ENCODE measurements around the gene SPATA31D4. TPM values are rescaled to one million over a fixed set of nuclear protein-coding genes. Genes with fewer than 3 reads are reported as not detected.

SPATA31D4 gene
- total and polyA plus RNA-seq, 8 donors = not detected

- H3K9me3 ChIP-seq = no peaks in the 10 kb centered on the region
- no peaks in the 10 kb centered on the region for H3K27me3 ChIP-seq
- intact Hi-C loops (cut with DNase I; ENCODE audit: low total_unique reads) = no loop called here
- DNase-seq = no peak
- no peaks in the 10 kb centered on the region for H3K4me1 ChIP-seq
- no peak overlapping the region for H3K4me3 ChIP-seq
- no peak for TF ChIP-seq POLR2A (IDR thresholded peaks at IDR 0.05)
- no peak for TF ChIP-seq EP300 (IDR thresholded peaks at IDR 0.05)
- no peak for TF ChIP-seq CTCF (IDR thresholded peaks at IDR 0.05)
- no peak for TF ChIP-seq POLR2AphosphoS5 (IDR thresholded peaks at IDR 0.05)
- WGBS, 5 donors = 60 to 73% (median 65%) methylated on average over 2 of the region's 2 CpGs
- no peaks in the 10 kb centered on the region for H3K36me3 ChIP-seq
- H3K27ac ChIP-seq = no peak overlapping the region
Observed at GRCh38 chr9:81979196-81979595, 51.0 kb downstream of the SPATA31D4 start.

GRCh38 chr9:81980568-81980967 lies 52.3 kb downstream of the SPATA31D4 start:
- no peaks in the 10 kb centered on the region for H3K36me3 ChIP-seq
- no peaks in the 10 kb centered on the region for H3K9me3 ChIP-seq
- no peaks in the 10 kb centered on the region for H3K27me3 ChIP-seq
- no peak for DNase-seq
- intact Hi-C loops (cut with DNase I; ENCODE audit: low total_unique reads) = no loop called here
- no peak overlapping the region for H3K27ac ChIP-seq
- TF ChIP-seq POLR2A (IDR thresholded peaks at IDR 0.05) (no peak), POLR2AphosphoS5 (IDR thresholded peaks at IDR 0.05) (no peak), EP300 (IDR thresholded peaks at IDR 0.05) (no peak), CTCF (IDR thresholded peaks at IDR 0.05) (no peak)
- no peak overlapping the region for H3K4me3 ChIP-seq
- no peaks in the 10 kb centered on the region for H3K4me1 ChIP-seq

- no peaks in the 10 kb centered on the region for H3K4me1 ChIP-seq
- H3K4me3 ChIP-seq = no peak overlapping the region
- no peak for DNase-seq
- no peak for TF ChIP-seq POLR2AphosphoS5 (IDR thresholded peaks at IDR 0.05)
- TF ChIP-seq POLR2A (IDR thresholded peaks at IDR 0.05) = no peak
- no peak for TF ChIP-seq CTCF (IDR thresholded peaks at IDR 0.05)
- no peak for TF ChIP-seq EP300 (IDR thresholded peaks at IDR 0.05)
- H3K27me3 ChIP-seq = no peaks in the 10 kb centered on the region
- whole genome bisulfite sequencing, 5 donors = 90 to 94% (median 92%) methylated on average over 4 of the region's 4 CpGs
- H3K9me3 ChIP-seq = no peaks in the 10 kb centered on the region
- no peak overlapping the region for H3K27ac ChIP-seq
- intact Hi-C loops (cut with DNase I; ENCODE audit: low total_unique reads) = no loop called here
- no peaks in the 10 kb centered on the region for H3K36me3 ChIP-seq
Observed at GRCh38 chr9:81981883-81982282, 53.7 kb downstream of the SPATA31D4 start.

Small RNA genes lying within 50 kb of the gene (small RNA-seq; reads per million reads assigned to genes)
- 0 reads per million in 4 donors for gene RF00189
- 0 reads per million in 4 donors for gene RNA5SP287

Other genes starting within 250 kb of the SPATA31D4 start
- 100 to 1,000 TPM in 2 of 5 donors, 10 to 100 TPM in 3; 57.2 to 136 (median 85.2) TPM for gene TLE1, start 238.9 kb upstream of the SPATA31D4 start, total RNA-seq
- 10 to 100 TPM; 23.7 to 33.0 (median 26.3) TPM for gene TLE1, start 238.9 kb upstream of the SPATA31D4 start, polyA plus RNA-seq
- gene SPATA31D3, start 15.1 kb downstream of the SPATA31D4 start, total RNA-seq = not detected
- gene SPATA31D3, start 15.1 kb downstream of the SPATA31D4 start, polyA plus RNA-seq = not detected
- not detected for gene SPATA31D1, start 60.3 kb downstream of the SPATA31D4 start, total RNA-seq
- not detected for gene SPATA31D1, start 60.3 kb downstream of the SPATA31D4 start, polyA plus RNA-seq